ENCODE results near the gene IKZF5. TPM values are rescaled to one million over a fixed set of nuclear protein-coding genes. Genes with fewer than 3 reads are reported as not detected.

IKZF5 gene
- total RNA-seq, 1 donor from 2014 or later, result 12.4 TPM

DNA sequence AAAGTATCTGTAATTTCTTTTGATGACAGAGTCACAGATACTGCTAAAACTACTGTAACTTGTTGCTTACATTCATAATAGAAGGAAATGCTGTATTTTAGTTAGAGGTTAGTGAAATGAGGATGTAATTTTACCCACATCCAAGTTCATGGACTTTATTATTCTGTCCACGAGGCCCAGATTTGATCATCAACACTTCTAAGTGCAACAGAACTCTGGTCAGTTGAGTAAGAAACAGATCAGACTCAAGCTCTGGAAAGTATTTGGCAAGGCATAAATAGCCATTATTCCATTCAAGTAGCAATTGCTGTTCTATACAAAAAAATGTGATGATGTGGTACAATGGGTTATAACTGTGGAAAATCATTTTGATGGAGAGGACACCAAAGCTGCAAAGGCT lies 22.5 kb upstream of the IKZF5 start:
- Mint-ChIP-seq H3K36me3 (peaks cover 10% of the 10 kb centered on the region), H3K4me1 (no peaks in the 10 kb centered on the region), H3K9me3 (no peaks in the 10 kb centered on the region), H3K27ac (no peak overlapping the region), H3K4me3 (no peak overlapping the region), H3K27me3 (ENCODE audit: low read depth) (no peaks in the 10 kb centered on the region)
- no peak for DNase-seq (ENCODE audit: low spot score in 2 of 2, unreplicated experiment in 2 of 2)
- TF ChIP-seq, protein P1, sequence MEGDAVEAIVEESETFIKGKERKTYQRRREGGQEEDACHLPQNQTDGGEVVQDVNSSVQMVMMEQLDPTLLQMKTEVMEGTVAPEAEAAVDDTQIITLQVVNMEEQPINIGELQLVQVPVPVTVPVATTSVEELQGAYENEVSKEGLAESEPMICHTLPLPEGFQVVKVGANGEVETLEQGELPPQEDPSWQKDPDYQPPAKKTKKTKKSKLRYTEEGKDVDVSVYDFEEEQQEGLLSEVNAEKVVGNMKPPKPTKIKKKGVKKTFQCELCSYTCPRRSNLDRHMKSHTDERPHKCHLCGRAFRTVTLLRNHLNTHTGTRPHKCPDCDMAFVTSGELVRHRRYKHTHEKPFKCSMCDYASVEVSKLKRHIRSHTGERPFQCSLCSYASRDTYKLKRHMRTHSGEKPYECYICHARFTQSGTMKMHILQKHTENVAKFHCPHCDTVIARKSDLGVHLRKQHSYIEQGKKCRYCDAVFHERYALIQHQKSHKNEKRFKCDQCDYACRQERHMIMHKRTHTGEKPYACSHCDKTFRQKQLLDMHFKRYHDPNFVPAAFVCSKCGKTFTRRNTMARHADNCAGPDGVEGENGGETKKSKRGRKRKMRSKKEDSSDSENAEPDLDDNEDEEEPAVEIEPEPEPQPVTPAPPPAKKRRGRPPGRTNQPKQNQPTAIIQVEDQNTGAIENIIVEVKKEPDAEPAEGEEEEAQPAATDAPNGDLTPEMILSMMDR (IDR thresholded peaks at IDR 0.05; ENCODE audit: unreplicated experiment), result no peak

DNA sequence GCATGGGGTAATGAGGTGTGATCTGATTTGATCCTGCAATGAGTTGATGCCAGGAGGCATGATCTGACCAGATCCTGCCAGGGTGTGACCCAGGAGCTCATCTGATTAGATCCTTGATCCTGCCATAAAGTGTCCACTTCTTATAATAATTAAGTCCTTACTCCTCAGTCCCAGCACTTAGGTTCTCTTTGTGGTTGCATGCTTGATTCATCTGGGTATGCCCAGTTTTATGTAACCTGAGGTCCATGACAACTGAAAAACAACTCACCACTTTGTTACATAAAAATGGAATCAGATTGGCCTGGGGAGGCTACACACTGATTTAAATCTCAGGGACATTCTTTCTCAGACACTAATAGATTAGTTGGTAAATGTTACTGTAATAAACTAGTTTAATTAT lies 19.3 kb upstream of the IKZF5 start:
- no peak overlapping the region for H3K27ac Mint-ChIP-seq
- H3K27me3 Mint-ChIP-seq (ENCODE audit: low read depth), result no peaks in the 10 kb centered on the region
- TF ChIP-seq, protein P1 (IDR thresholded peaks at IDR 0.05; ENCODE audit: unreplicated experiment), result no peak
- no peak overlapping the region for H3K4me3 Mint-ChIP-seq
- no peaks in the 10 kb centered on the region for H3K9me3 Mint-ChIP-seq
- DNase-seq (ENCODE audit: low spot score in 2 of 2, unreplicated experiment in 2 of 2), result no peak
- H3K36me3 Mint-ChIP-seq, result peaks cover 1% of the 10 kb centered on the region
- H3K4me1 Mint-ChIP-seq, result no peaks in the 10 kb centered on the region

DNA sequence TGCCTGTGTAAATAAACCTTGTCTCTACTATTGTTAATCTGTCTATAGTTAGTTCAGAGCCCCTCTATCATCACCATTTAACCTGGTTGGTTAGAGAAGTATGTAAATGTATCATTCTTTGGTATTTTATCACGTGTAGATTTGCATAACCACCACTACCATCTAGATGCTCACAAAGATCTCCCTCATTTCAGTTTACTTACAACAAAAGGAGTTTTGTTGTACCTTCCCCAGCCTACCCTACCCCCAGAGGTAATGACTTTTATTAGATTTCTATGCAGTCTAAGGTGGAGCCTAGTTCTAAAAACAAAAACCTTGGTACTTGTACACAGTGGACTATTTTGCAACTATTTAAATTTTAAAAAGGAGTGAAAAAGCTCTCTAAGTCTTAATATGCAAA lies 17.7 kb upstream of the IKZF5 start:
- no peak overlapping the region for H3K27ac Mint-ChIP-seq
- H3K36me3 Mint-ChIP-seq, result no peaks in the 10 kb centered on the region
- no peaks in the 10 kb centered on the region for H3K4me1 Mint-ChIP-seq
- no peak for DNase-seq (ENCODE audit: low spot score in 2 of 2, unreplicated experiment in 2 of 2)
- H3K27me3 Mint-ChIP-seq (ENCODE audit: low read depth), result no peaks in the 10 kb centered on the region
- no peaks in the 10 kb centered on the region for H3K9me3 Mint-ChIP-seq
- H3K4me3 Mint-ChIP-seq, result no peak overlapping the region
- TF ChIP-seq, protein P1 (IDR thresholded peaks at IDR 0.05; ENCODE audit: unreplicated experiment), result no peak

DNA sequence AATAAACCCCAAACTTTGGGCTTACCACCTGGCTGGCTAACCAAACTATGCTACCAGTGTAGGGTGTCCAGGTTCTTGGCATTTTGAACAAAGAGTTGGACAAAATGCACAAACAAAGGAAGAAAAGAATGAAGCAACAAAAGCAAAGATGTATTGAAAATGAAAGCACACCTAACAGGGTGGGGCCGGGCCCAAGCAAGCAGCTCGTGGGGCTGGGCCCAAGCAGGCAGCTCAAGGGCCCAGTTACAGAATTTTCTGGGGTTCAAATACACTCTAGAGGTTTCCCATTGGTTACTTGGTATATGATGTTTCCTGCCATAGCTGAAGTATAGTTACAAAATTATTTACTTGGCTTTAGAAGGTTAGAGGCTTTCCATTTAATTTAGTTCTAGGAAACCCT lies 15.9 kb upstream of the IKZF5 start:
- Mint-ChIP-seq H3K36me3 (no peaks in the 10 kb centered on the region), H3K9me3 (no peaks in the 10 kb centered on the region), H3K4me1 (no peaks in the 10 kb centered on the region), H3K27ac (no peak overlapping the region), H3K27me3 (ENCODE audit: low read depth) (no peaks in the 10 kb centered on the region), H3K4me3 (no peak overlapping the region)
- TF ChIP-seq, protein P1 (IDR thresholded peaks at IDR 0.05; ENCODE audit: unreplicated experiment), result no peak
- no peak for DNase-seq (ENCODE audit: low spot score in 2 of 2, unreplicated experiment in 2 of 2)

DNA sequence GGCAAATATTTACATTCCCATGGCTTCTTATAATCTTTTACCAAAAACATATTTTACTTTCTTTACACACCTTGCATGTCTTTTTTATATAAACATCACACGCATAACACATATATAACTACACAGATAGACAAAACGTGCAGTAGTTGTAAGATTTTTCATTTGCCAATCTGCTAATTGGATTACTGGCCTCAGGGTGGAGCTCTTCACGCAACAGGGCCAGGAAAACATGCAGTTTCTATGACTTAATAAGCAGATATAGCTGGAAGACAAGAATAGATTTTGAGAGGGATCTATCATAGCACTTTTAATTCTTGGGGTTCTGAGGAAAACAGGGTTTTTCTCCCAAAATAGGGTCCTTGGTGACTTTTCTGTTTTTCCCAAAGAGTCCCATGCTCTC lies 12.9 kb upstream of the IKZF5 start:
- Mint-ChIP-seq H3K36me3 (no peaks in the 10 kb centered on the region), H3K27me3 (ENCODE audit: low read depth) (no peaks in the 10 kb centered on the region), H3K4me1 (no peaks in the 10 kb centered on the region), H3K9me3 (no peaks in the 10 kb centered on the region), H3K27ac (no peak overlapping the region), H3K4me3 (no peak overlapping the region)
- no peak for DNase-seq (ENCODE audit: low spot score in 2 of 2, unreplicated experiment in 2 of 2)
- TF ChIP-seq, protein P1 (IDR thresholded peaks at IDR 0.05; ENCODE audit: unreplicated experiment), result no peak

Data from mesothelial cell of epicardium (in vitro differentiated cells).